HEK293 (cell line): ENCODE measurements around the gene ABL2.

Source experiments
- CTCF ChIA-PET: fragments of 350-600 bp; formaldehyde crosslinking; extraction: SDS; loops from one replicate; lab custom pipeline; 2021; ENCODE audit warnings: antibody characterized with exemption; lab: Yijun Ruan, JAX
- POLR2A ChIA-PET: fragments of 300-600 bp; formaldehyde crosslinking; extraction: SDS; loops from one replicate; lab custom pipeline; 2020; ENCODE audit warnings: antibody characterized with exemption, inconsistent platforms; lab: Yijun Ruan, JAX
- H3K27ac ChIP-seq: fragments of 200-500 bp; sonication (Bioruptor generic); 2 replicates; pipeline ENCODE4 v1.5.1; 2014; ENCODE audit warnings: low read depth, low read length, control low read depth, inconsistent platforms; ENCODE audit errors: extremely low read depth
- H3K36me3 ChIP-seq, 2 experiments: fragments of 200-500 bp in 1 of 2; sonication (Bioruptor generic) in 1 of 2; 1 replicate in 1 of 2; 2 replicates in 1 of 2; pipeline ENCODE4 v1.5.1; 2014 to 2017; ENCODE audit warnings: inconsistent platforms in 2 of 2, low read length in 2 of 2; ENCODE audit not compliant: control insufficient read depth in 2 of 2, insufficient read depth in 1 of 2
- H3K4me1 ChIP-seq: fragments of 200-500 bp; sonication (Bioruptor generic); 2 replicates; pipeline ENCODE4 v1.5.1; 2014; ENCODE audit warnings: mild to moderate bottlenecking, low read length, inconsistent platforms; ENCODE audit not compliant: control insufficient read depth, insufficient read depth
- H3K4me3 ChIP-seq: 2 replicates; pipeline ENCODE4 v1.5.1; 2011; ENCODE audit warnings: low read depth, mild to moderate bottlenecking, control low read depth, low read length, moderate library complexity
- H3K9me3 ChIP-seq: fragments of 200-500 bp; sonication (Bioruptor generic); 2 replicates; pipeline ENCODE4 v1.5.1; 2014; ENCODE audit warnings: low read depth, low read length, inconsistent platforms; ENCODE audit not compliant: control insufficient read depth, insufficient read depth
- FEZF1 ChIP-seq: fragments of 450-650 bp; formaldehyde crosslinking; IDR thresholded peaks from 2 replicates; pipeline ENCODE4 v1.5.1; 2016; ENCODE audit warnings: missing biosample characterization, missing genetic modification characterization
- GLIS1 ChIP-seq: fragments of 450-650 bp; formaldehyde crosslinking; IDR thresholded peaks from 2 replicates; pipeline ENCODE4 v1.5.1; 2016; ENCODE audit warnings: missing biosample characterization, missing genetic modification characterization
- KLF1 ChIP-seq: fragments of 450-650 bp; formaldehyde crosslinking; IDR thresholded peaks from 2 replicates; pipeline ENCODE4 v1.5.1; 2016; ENCODE audit warnings: missing biosample characterization, missing genetic modification characterization
- KLF7 ChIP-seq: fragments of 450-650 bp; formaldehyde crosslinking; IDR thresholded peaks from 2 replicates; pipeline ENCODE4 v1.5.1; 2016; ENCODE audit warnings: missing biosample characterization, missing genetic modification characterization, borderline replicate concordance
- OVOL3 ChIP-seq: fragments of 450-650 bp; formaldehyde crosslinking; IDR thresholded peaks from 2 replicates; pipeline ENCODE4 v1.5.1; 2016; ENCODE audit warnings: missing biosample characterization, missing genetic modification characterization
- RBAK ChIP-seq: fragments of 450-650 bp; formaldehyde crosslinking; IDR thresholded peaks from 2 replicates; pipeline ENCODE4 v1.5.1; 2016; ENCODE audit warnings: missing biosample characterization, missing genetic modification characterization
- SP3 ChIP-seq: fragments of 450-650 bp; formaldehyde crosslinking; IDR thresholded peaks from 2 replicates; pipeline ENCODE4 v1.5.1; 2016; ENCODE audit warnings: missing biosample characterization, missing genetic modification characterization
- TRIM28 ChIP-seq: IDR thresholded peaks from 2 replicates; pipeline ENCODE4 v1.6.1; 2011; ENCODE audit warnings: low read length, control low read depth, borderline replicate concordance
- ZBTB7A ChIP-seq: fragments of 450-650 bp; formaldehyde crosslinking; IDR thresholded peaks from 2 replicates; pipeline ENCODE4 v1.5.1; 2016; ENCODE audit warnings: low read depth, missing biosample characterization, missing genetic modification characterization
- ZBTB8A ChIP-seq: fragments of 450-650 bp; formaldehyde crosslinking; IDR thresholded peaks from 2 replicates; pipeline ENCODE4 v1.5.1; 2016; ENCODE audit warnings: missing biosample characterization, missing genetic modification characterization
- ZIC2 ChIP-seq: fragments of 450-650 bp; formaldehyde crosslinking; IDR thresholded peaks from 2 replicates; pipeline ENCODE4 v1.5.1; 2016; ENCODE audit warnings: missing biosample characterization, missing genetic modification characterization
- ZNF132 ChIP-seq: fragments of 450-650 bp; formaldehyde crosslinking; IDR thresholded peaks from 2 replicates; pipeline ENCODE4 v1.5.1; 2017; ENCODE audit warnings: missing biosample characterization, missing genetic modification characterization, borderline replicate concordance
- ZNF175 ChIP-seq: fragments of 450-650 bp; formaldehyde crosslinking; IDR thresholded peaks from 2 replicates; pipeline ENCODE4 v1.5.1; 2016; ENCODE audit warnings: missing biosample characterization, missing genetic modification characterization
- ZNF2 ChIP-seq: fragments of 450-650 bp; formaldehyde crosslinking; IDR thresholded peaks from 2 replicates; pipeline ENCODE4 v1.5.1; 2016; ENCODE audit warnings: missing biosample characterization, missing genetic modification characterization
- ZNF211 ChIP-seq: fragments of 450-650 bp; formaldehyde crosslinking; IDR thresholded peaks from 2 replicates; pipeline ENCODE4 v1.5.1; 2016; ENCODE audit warnings: low read depth, missing biosample characterization, missing genetic modification characterization
- ZNF274 ChIP-seq, 2 experiments: fragments of 200-500 bp in 1 of 2; fragments of 450-650 bp in 1 of 2; sonication (Bioruptor generic) in 1 of 2; formaldehyde crosslinking in 1 of 2; IDR thresholded peaks; 2 replicates each; pipeline versions ENCODE4 v1.5.1 to v1.6.1; 2014 to 2016; ENCODE audit warnings: borderline replicate concordance in 1 of 2, inconsistent platforms in 1 of 2, low read length in 1 of 2, missing biosample characterization in 1 of 2, missing genetic modification characterization in 1 of 2
- ZNF311 ChIP-seq: fragments of 450-650 bp; formaldehyde crosslinking; IDR thresholded peaks from 2 replicates; pipeline ENCODE4 v1.5.1; 2017; ENCODE audit warnings: missing biosample characterization, missing genetic modification characterization, borderline replicate concordance
- ZNF394 ChIP-seq: fragments of 450-650 bp; formaldehyde crosslinking; IDR thresholded peaks from 2 replicates; pipeline ENCODE4 v1.5.1; 2016; ENCODE audit warnings: missing biosample characterization, missing genetic modification characterization, mild to moderate bottlenecking, moderate library complexity, borderline replicate concordance
- ZNF48 ChIP-seq: fragments of 450-650 bp; formaldehyde crosslinking; IDR thresholded peaks from 2 replicates; pipeline ENCODE4 v1.5.1; 2016; ENCODE audit warnings: missing biosample characterization, missing genetic modification characterization
- ZNF544 ChIP-seq: fragments of 450-650 bp; formaldehyde crosslinking; IDR thresholded peaks from 2 replicates; pipeline ENCODE4 v1.5.0; 2017; ENCODE audit warnings: missing biosample characterization, missing genetic modification characterization
- ZNF600 ChIP-seq: fragments of 450-650 bp; formaldehyde crosslinking; IDR thresholded peaks from 2 replicates; pipeline ENCODE4 v1.5.1; 2016; ENCODE audit warnings: missing biosample characterization, missing genetic modification characterization
- ZNF621 ChIP-seq: fragments of 450-650 bp; formaldehyde crosslinking; IDR thresholded peaks from 2 replicates; pipeline ENCODE4 v1.5.1; 2017; ENCODE audit warnings: missing biosample characterization, missing genetic modification characterization
- ZNF623 ChIP-seq: fragments of 450-650 bp; formaldehyde crosslinking; IDR thresholded peaks from 2 replicates; pipeline ENCODE4 v1.5.1; 2016; ENCODE audit warnings: missing biosample characterization, missing genetic modification characterization
- ZNF701 ChIP-seq: fragments of 450-650 bp; formaldehyde crosslinking; IDR thresholded peaks from 2 replicates; pipeline ENCODE4 v1.5.1; 2016; ENCODE audit warnings: missing biosample characterization, missing genetic modification characterization
- ZNF777 ChIP-seq: fragments of 450-650 bp; formaldehyde crosslinking; IDR thresholded peaks from 2 replicates; pipeline ENCODE4 v1.5.1; 2017; ENCODE audit warnings: missing biosample characterization, missing genetic modification characterization, borderline replicate concordance
- ZNF792 ChIP-seq: fragments of 450-650 bp; formaldehyde crosslinking; IDR thresholded peaks from 2 replicates; pipeline ENCODE4 v1.5.1; 2016; ENCODE audit warnings: missing biosample characterization, missing genetic modification characterization
- ZSCAN30 ChIP-seq: fragments of 450-650 bp; IDR thresholded peaks from 2 replicates; pipeline ENCODE4 v1.5.1; 2018; ENCODE audit warnings: missing biosample characterization, mild to moderate bottlenecking, missing genetic modification characterization, moderate library complexity
- TF ChIP-seq, protein P1 (sequence below): fragments of 450-650 bp; formaldehyde crosslinking; IDR thresholded peaks from 2 replicates; pipeline ENCODE4 v1.5.1; 2016; ENCODE audit warnings: missing biosample characterization, missing genetic modification characterization
- TF ChIP-seq, protein P2 (sequence below): fragments of 450-650 bp; formaldehyde crosslinking; IDR thresholded peaks from 2 replicates; pipeline ENCODE4 v1.5.0; 2017; ENCODE audit warnings: missing biosample characterization, missing genetic modification characterization, borderline replicate concordance
- TF ChIP-seq, protein P3 (sequence below): fragments of 450-650 bp; formaldehyde crosslinking; IDR thresholded peaks from 2 replicates; pipeline ENCODE4 v1.5.1; 2016; ENCODE audit warnings: missing biosample characterization, missing genetic modification characterization, borderline replicate concordance

ABL2 gene

DNA sequence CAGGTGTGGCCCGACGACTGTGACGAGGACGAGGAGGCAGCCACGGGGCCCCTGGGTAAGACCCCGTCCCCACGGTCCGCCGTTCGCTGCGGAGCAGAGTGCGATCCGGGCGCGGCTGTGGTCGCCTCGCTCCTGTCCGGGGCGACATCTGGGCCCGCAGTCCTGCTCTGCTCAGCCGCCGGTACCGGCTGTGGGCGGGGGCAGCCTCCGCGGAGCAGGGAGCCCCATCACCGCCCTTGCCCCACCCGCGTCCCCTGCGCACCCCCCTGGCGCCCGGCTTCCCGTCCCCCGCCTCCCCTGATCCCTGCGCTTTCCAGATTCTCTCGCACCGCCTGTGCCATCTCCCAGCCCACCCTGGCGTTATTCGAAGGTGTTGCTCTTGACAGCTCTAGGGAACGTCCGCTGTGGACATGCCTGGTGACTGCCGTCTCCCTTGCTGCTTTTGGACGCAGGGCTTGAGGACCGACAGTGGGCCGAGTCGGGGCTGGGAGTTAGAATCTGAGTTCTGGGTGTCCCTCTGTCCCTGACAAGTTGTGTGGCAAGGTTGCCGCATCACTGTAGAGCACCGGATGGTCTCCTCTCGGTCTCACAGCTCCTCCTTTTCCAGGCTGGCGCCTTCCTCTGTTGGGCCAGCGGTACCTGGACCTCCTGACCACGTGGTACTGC, 147.0 kb downstream of the ABL2 start:
- peaks cover 0 to 24% of the 10 kb centered on the region in 2 experiments; a peak in 2 of 3 replicates for H3K36me3 ChIP-seq
- peak overlapping the region; percentile 82 for H3K27ac ChIP-seq
- H3K4me1 ChIP-seq = no peaks in the 10 kb centered on the region
- ChIA-PET CTCF (interaction anchor here (0.5 to 1.5 kb wide), 6 partner anchors 103 to 1175 kb away, joined by 3 to 5 read pairs (median 3); no protein-coding TSS in a partner anchor), POLR2A (interaction anchor here (0.6 to 2.1 kb wide), 3 partner anchors 9 to 55 kb away, joined by 3 to 15 read pairs (median 4); no protein-coding TSS in a partner anchor)
- no peaks in the 10 kb centered on the region for H3K9me3 ChIP-seq
- peak overlapping the region; percentile 91 for H3K4me3 ChIP-seq
- TF ChIP-seq ZNF2 (tag by site-specific recombination) = 0 out of 2 replicates have a peak, but pooled peaks have one; percentile 2
- TF ChIP-seq SP3 (tag by site-specific recombination) = peak; percentile 7; the same call in 1 of the 2 replicates
- TF ChIP-seq ZIC2 (tag by site-specific recombination) = no peak
- no peak for TF ChIP-seq ZNF623
- TF ChIP-seq ZNF621 (tag by site-specific recombination) = no peak
- TF ChIP-seq KLF7 (tag by site-specific recombination) = no peak
- no peak for TF ChIP-seq ZNF175 (tag by site-specific recombination)
- no peak for TF ChIP-seq ZNF48
- 0 out of 2 replicates have a peak, but pooled peaks have one; percentile 3 for TF ChIP-seq ZSCAN30 (tag by site-specific recombination)
- no peak for TF ChIP-seq ZNF701 (tag by site-specific recombination)
- TF ChIP-seq ZNF132 (tag by site-specific recombination) = no peak
- TF ChIP-seq, protein P1, sequence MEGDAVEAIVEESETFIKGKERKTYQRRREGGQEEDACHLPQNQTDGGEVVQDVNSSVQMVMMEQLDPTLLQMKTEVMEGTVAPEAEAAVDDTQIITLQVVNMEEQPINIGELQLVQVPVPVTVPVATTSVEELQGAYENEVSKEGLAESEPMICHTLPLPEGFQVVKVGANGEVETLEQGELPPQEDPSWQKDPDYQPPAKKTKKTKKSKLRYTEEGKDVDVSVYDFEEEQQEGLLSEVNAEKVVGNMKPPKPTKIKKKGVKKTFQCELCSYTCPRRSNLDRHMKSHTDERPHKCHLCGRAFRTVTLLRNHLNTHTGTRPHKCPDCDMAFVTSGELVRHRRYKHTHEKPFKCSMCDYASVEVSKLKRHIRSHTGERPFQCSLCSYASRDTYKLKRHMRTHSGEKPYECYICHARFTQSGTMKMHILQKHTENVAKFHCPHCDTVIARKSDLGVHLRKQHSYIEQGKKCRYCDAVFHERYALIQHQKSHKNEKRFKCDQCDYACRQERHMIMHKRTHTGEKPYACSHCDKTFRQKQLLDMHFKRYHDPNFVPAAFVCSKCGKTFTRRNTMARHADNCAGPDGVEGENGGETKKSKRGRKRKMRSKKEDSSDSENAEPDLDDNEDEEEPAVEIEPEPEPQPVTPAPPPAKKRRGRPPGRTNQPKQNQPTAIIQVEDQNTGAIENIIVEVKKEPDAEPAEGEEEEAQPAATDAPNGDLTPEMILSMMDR (tag by site-specific recombination) = 0 out of 2 replicates have a peak, but pooled peaks have one; percentile 11
- TF ChIP-seq ZNF600 = peak; percentile 6; the same call in 1 of the 2 replicates
- TF ChIP-seq OVOL3 = no peak
- TF ChIP-seq ZNF394 (tag by site-specific recombination) = peak; percentile 79
- TF ChIP-seq, protein P2, sequence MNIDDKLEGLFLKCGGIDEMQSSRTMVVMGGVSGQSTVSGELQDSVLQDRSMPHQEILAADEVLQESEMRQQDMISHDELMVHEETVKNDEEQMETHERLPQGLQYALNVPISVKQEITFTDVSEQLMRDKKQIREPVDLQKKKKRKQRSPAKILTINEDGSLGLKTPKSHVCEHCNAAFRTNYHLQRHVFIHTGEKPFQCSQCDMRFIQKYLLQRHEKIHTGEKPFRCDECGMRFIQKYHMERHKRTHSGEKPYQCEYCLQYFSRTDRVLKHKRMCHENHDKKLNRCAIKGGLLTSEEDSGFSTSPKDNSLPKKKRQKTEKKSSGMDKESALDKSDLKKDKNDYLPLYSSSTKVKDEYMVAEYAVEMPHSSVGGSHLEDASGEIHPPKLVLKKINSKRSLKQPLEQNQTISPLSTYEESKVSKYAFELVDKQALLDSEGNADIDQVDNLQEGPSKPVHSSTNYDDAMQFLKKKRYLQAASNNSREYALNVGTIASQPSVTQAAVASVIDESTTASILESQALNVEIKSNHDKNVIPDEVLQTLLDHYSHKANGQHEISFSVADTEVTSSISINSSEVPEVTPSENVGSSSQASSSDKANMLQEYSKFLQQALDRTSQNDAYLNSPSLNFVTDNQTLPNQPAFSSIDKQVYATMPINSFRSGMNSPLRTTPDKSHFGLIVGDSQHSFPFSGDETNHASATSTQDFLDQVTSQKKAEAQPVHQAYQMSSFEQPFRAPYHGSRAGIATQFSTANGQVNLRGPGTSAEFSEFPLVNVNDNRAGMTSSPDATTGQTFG (tag by site-specific recombination) = no peak
- peak; percentile 2; the same call in 1 of the 2 replicates for TF ChIP-seq TRIM28
- no peak for TF ChIP-seq ZNF311
- TF ChIP-seq KLF1 (tag by site-specific recombination) = peak; percentile 67; the same call in 1 of the 2 replicates
- TF ChIP-seq ZNF777 (tag by site-specific recombination) = no peak
- TF ChIP-seq, protein P3, sequence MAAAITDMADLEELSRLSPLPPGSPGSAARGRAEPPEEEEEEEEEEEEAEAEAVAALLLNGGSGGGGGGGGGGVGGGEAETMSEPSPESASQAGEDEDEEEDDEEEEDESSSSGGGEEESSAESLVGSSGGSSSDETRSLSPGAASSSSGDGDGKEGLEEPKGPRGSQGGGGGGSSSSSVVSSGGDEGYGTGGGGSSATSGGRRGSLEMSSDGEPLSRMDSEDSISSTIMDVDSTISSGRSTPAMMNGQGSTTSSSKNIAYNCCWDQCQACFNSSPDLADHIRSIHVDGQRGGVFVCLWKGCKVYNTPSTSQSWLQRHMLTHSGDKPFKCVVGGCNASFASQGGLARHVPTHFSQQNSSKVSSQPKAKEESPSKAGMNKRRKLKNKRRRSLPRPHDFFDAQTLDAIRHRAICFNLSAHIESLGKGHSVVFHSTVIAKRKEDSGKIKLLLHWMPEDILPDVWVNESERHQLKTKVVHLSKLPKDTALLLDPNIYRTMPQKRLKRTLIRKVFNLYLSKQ (tag by site-specific recombination) = no peak
- no peak for TF ChIP-seq ZNF274 (IDR thresholded peaks at IDR 0.05; ENCODE audit: low read length)
- no peak for TF ChIP-seq ZNF274 (tag by site-specific recombination; IDR thresholded peaks at IDR 0.05; ENCODE audit: borderline replicate concordance)
- 0 out of 2 replicates have a peak, but pooled peaks have one; percentile 23 for TF ChIP-seq GLIS1 (tag by site-specific recombination)
- TF ChIP-seq ZBTB7A (tag by site-specific recombination) = no peak
- TF ChIP-seq RBAK (tag by site-specific recombination) = no peak
- TF ChIP-seq ZNF792 (tag by site-specific recombination) = no peak
- 0 out of 2 replicates have a peak, but pooled peaks have one; percentile 64 for TF ChIP-seq ZBTB8A (tag by site-specific recombination)
- no peak for TF ChIP-seq ZNF211 (tag by site-specific recombination)
- no peak for TF ChIP-seq ZNF544
- TF ChIP-seq FEZF1 (tag by site-specific recombination) = no peak
